ENCODE measurements around the gene BLNK. TPM values are rescaled to one million over a fixed set of nuclear protein-coding genes. Genes with fewer than 3 reads are reported as not detected.

BLNK gene
- total RNA-seq, 1 experiment from 2014 or later: not detected

- DNase-seq (ENCODE audit: extremely low read depth, low read depth): no peak
Observed at GRCh38 chr10:96289218-96289910, 18.0 kb upstream of the BLNK start.

- DNase-seq (ENCODE audit: extremely low read depth, low read depth): no peak
Observed at GRCh38 chr10:96288151-96288621, 16.8 kb upstream of the BLNK start.

- no peak for DNase-seq (ENCODE audit: extremely low read depth, low read depth)
Observed at GRCh38 chr10:96287392-96288105, 16.2 kb upstream of the BLNK start.

- DNase-seq (ENCODE audit: extremely low read depth, low read depth): no peak
Observed at GRCh38 chr10:96285331-96285752, 14.0 kb upstream of the BLNK start.

- DNase-seq (ENCODE audit: extremely low read depth, low read depth): no peak
Observed at GRCh38 chr10:96283756-96284155, 12.4 kb upstream of the BLNK start.

- no peak for DNase-seq (ENCODE audit: extremely low read depth, low read depth)
Observed at GRCh38 chr10:96283351-96283750, 12.0 kb upstream of the BLNK start.

GRCh38 chr10:96281444-96282029 is 10.2 kb upstream of the BLNK start:
- no peak for DNase-seq (ENCODE audit: extremely low read depth, low read depth)

- no peak for DNase-seq (ENCODE audit: extremely low read depth, low read depth)
Observed at GRCh38 chr10:96280859-96281258, 9.5 kb upstream of the BLNK start.

GRCh38 chr10:96279191-96279641 is 7.8 kb upstream of the BLNK start:
- DNase-seq (ENCODE audit: extremely low read depth, low read depth): no peak

GRCh38 chr10:96276831-96277230 is 5.5 kb upstream of the BLNK start:
- no peak for DNase-seq (ENCODE audit: extremely low read depth, low read depth)

GRCh38 chr10:96276426-96276825 is 5.1 kb upstream of the BLNK start:
- DNase-seq (ENCODE audit: extremely low read depth, low read depth): no peak

- DNase-seq (ENCODE audit: extremely low read depth, low read depth): no peak
Observed at GRCh38 chr10:96275685-96276418, 4.5 kb upstream of the BLNK start.

GRCh38 chr10:96272316-96273280 is 1.2 kb upstream of the BLNK start:
- DNase-seq (ENCODE audit: extremely low read depth, low read depth): no peak

GRCh38 chr10:96270571-96270970 is 798 bp downstream of the BLNK start:
- no peak for DNase-seq (ENCODE audit: extremely low read depth, low read depth)

GRCh38 chr10:96269438-96270300 is 1.7 kb downstream of the BLNK start:
- DNase-seq (ENCODE audit: extremely low read depth, low read depth): no peak

GRCh38 chr10:96268341-96268909 is 2.9 kb downstream of the BLNK start:
- no peak for DNase-seq (ENCODE audit: extremely low read depth, low read depth)

GRCh38 chr10:96267234-96267705 is 4.1 kb downstream of the BLNK start:
- no peak for DNase-seq (ENCODE audit: extremely low read depth, low read depth)

GRCh38 chr10:96266118-96266770 is 5.1 kb downstream of the BLNK start:
- no peak for DNase-seq (ENCODE audit: extremely low read depth, low read depth)

Measured in NCI-H460 (cell line).